Measurements from ENCODE around the gene CABYR. TPM values are rescaled to one million over a fixed set of nuclear protein-coding genes. Genes with fewer than 3 reads are reported as not detected.

Gene CABYR
- total RNA-seq, 2 donors from 2014 or later, result 13.2 to 39.5 TPM

- no peaks in the 10 kb centered on the region for H3K4me1 ChIP-seq (replicated peaks)
- TF ChIP-seq POLR2A (IDR thresholded peaks at IDR 0.05), result no peak
- TF ChIP-seq, protein P1, sequence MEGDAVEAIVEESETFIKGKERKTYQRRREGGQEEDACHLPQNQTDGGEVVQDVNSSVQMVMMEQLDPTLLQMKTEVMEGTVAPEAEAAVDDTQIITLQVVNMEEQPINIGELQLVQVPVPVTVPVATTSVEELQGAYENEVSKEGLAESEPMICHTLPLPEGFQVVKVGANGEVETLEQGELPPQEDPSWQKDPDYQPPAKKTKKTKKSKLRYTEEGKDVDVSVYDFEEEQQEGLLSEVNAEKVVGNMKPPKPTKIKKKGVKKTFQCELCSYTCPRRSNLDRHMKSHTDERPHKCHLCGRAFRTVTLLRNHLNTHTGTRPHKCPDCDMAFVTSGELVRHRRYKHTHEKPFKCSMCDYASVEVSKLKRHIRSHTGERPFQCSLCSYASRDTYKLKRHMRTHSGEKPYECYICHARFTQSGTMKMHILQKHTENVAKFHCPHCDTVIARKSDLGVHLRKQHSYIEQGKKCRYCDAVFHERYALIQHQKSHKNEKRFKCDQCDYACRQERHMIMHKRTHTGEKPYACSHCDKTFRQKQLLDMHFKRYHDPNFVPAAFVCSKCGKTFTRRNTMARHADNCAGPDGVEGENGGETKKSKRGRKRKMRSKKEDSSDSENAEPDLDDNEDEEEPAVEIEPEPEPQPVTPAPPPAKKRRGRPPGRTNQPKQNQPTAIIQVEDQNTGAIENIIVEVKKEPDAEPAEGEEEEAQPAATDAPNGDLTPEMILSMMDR (IDR thresholded peaks at IDR 0.05), result no peak
- no peak for TF ChIP-seq POLR2AphosphoS5 (IDR thresholded peaks at IDR 0.05)
- H3K27me3 ChIP-seq (replicated peaks; ENCODE audit: insufficient read depth), result no peaks in the 10 kb centered on the region
- H3K36me3 ChIP-seq, result no peaks in the 10 kb centered on the region
- no peak overlapping the region for H3K27ac ChIP-seq
- H3K4me3 ChIP-seq, result no peak overlapping the region
- WGBS, result 98% methylated on average over 5 of the region's 5 CpGs
- H3K9me3 ChIP-seq, result no peaks in the 10 kb centered on the region
- intact Hi-C loops (cut with DNase I), result no loop called here
- no peak for DNase-seq (ENCODE audit: low spot score)
These were observed 21.2 kb downstream of the CABYR start for GRCh38 chr18:24160086-24160485.

- TF ChIP-seq, protein P1 (IDR thresholded peaks at IDR 0.05), result no peak
- TF ChIP-seq POLR2AphosphoS5 (IDR thresholded peaks at IDR 0.05), result no peak
- no peak for TF ChIP-seq POLR2A (IDR thresholded peaks at IDR 0.05)
- no peaks in the 10 kb centered on the region for H3K27me3 ChIP-seq (replicated peaks; ENCODE audit: insufficient read depth)
- H3K36me3 ChIP-seq, result no peaks in the 10 kb centered on the region
- H3K4me3 ChIP-seq, result no peak overlapping the region
- 62% methylated on average over 2 of the region's 2 CpGs for WGBS
- no peaks in the 10 kb centered on the region for H3K4me1 ChIP-seq (replicated peaks)
- H3K9me3 ChIP-seq, result no peaks in the 10 kb centered on the region
- no peak overlapping the region for H3K27ac ChIP-seq
- intact Hi-C loops (cut with DNase I), result no loop called here
- no peak for DNase-seq (ENCODE audit: low spot score)
These were observed 22.4 kb downstream of the CABYR start for GRCh38 chr18:24161304-24161703.

GRCh38 chr18:24168496-24168895 lies 29.6 kb downstream of the CABYR start:
- Histone ChIP-seq H3K27ac (no peak overlapping the region), H3K27me3 (replicated peaks; ENCODE audit: insufficient read depth) (no peaks in the 10 kb centered on the region), H3K4me1 (replicated peaks) (no peaks in the 10 kb centered on the region), H3K4me3 (no peak overlapping the region), H3K36me3 (peaks cover 0 to 6% of the 10 kb centered on the region in 2 donors), H3K9me3 (no peaks in the 10 kb centered on the region)
- 89% methylated on average over 7 of the region's 7 CpGs for WGBS
- intact Hi-C loops (cut with DNase I), result no loop called here
- no peak for DNase-seq (ENCODE audit: low spot score)
- no peak for TF ChIP-seq POLR2AphosphoS5 (IDR thresholded peaks at IDR 0.05)
- TF ChIP-seq POLR2A (IDR thresholded peaks at IDR 0.05), result no peak
- TF ChIP-seq, protein P1 (IDR thresholded peaks at IDR 0.05), result no peak

- Histone ChIP-seq H3K27me3 (replicated peaks; ENCODE audit: insufficient read depth) (no peaks in the 10 kb centered on the region), H3K27ac (no peak overlapping the region), H3K4me1 (replicated peaks) (no peaks in the 10 kb centered on the region), H3K9me3 (no peaks in the 10 kb centered on the region), H3K36me3 (peaks cover 0 to 6% of the 10 kb centered on the region in 2 donors), H3K4me3 (no peak overlapping the region)
- intact Hi-C loops (cut with DNase I), result no loop called here
- TF ChIP-seq, protein P1 (IDR thresholded peaks at IDR 0.05), result no peak
- TF ChIP-seq POLR2AphosphoS5 (IDR thresholded peaks at IDR 0.05), result no peak
- no peak for TF ChIP-seq POLR2A (IDR thresholded peaks at IDR 0.05)
- no peak for DNase-seq (ENCODE audit: low spot score)
- 86% methylated on average over 8 of the region's 8 CpGs for WGBS
These were observed 31.5 kb downstream of the CABYR start for GRCh38 chr18:24170360-24170759.

- TF ChIP-seq, protein P1 (IDR thresholded peaks at IDR 0.05), result no peak
- TF ChIP-seq POLR2AphosphoS5 (IDR thresholded peaks at IDR 0.05) (no peak), POLR2A (IDR thresholded peaks at IDR 0.05) (no peak)
- Histone ChIP-seq H3K36me3 (no peaks in the 10 kb centered on the region), H3K4me3 (no peak overlapping the region), H3K27me3 (replicated peaks; ENCODE audit: insufficient read depth) (no peaks in the 10 kb centered on the region), H3K27ac (no peak overlapping the region), H3K4me1 (replicated peaks) (no peaks in the 10 kb centered on the region), H3K9me3 (no peaks in the 10 kb centered on the region)
- 88% methylated on average over 3 of the region's 3 CpGs for WGBS
- intact Hi-C loops (cut with DNase I), result no loop called here
- no peak for DNase-seq (ENCODE audit: low spot score)
These were observed 35.1 kb downstream of the CABYR start for GRCh38 chr18:24173997-24174396.
